HL-60 (cell line): ENCODE results near the gene DMD.

Source experiments
- SPI1 ChIP-seq: IDR thresholded peaks from 2 replicates; pipeline ENCODE4 v1.6.1; 2012; ENCODE audit warnings: low read depth, mild to moderate bottlenecking, borderline replicate concordance
- TF ChIP-seq, protein P1 (sequence below): IDR thresholded peaks from one replicate; pipeline ENCODE4 v1.5.1; 2011; ENCODE audit warnings: low read length, control low read depth, inconsistent platforms; ENCODE audit not compliant: insufficient read depth

- TF ChIP-seq, protein P1, sequence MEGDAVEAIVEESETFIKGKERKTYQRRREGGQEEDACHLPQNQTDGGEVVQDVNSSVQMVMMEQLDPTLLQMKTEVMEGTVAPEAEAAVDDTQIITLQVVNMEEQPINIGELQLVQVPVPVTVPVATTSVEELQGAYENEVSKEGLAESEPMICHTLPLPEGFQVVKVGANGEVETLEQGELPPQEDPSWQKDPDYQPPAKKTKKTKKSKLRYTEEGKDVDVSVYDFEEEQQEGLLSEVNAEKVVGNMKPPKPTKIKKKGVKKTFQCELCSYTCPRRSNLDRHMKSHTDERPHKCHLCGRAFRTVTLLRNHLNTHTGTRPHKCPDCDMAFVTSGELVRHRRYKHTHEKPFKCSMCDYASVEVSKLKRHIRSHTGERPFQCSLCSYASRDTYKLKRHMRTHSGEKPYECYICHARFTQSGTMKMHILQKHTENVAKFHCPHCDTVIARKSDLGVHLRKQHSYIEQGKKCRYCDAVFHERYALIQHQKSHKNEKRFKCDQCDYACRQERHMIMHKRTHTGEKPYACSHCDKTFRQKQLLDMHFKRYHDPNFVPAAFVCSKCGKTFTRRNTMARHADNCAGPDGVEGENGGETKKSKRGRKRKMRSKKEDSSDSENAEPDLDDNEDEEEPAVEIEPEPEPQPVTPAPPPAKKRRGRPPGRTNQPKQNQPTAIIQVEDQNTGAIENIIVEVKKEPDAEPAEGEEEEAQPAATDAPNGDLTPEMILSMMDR = no peak
- TF ChIP-seq SPI1 = no peak
Measured at GRCh38 chrX:31527455-31528126, 1683.8 kb downstream of the DMD start.
